DMS114 treated with DMSO at 0.1 percent for 48 hours (cell line): Measurements from ENCODE around the gene RTL10.

Experiments used
- DNase-seq: peaks from one replicate; lab custom pipeline; 2025; ENCODE audit not compliant: unreplicated experiment; lab: John Stamatoyannopoulos, UW

RTL10 gene

GRCh38 chr22:19825904-19826618, 28.6 kb downstream of the RTL10 start:
- DNase-seq, result no peak

GRCh38 chr22:19824926-19825339, 29.7 kb downstream of the RTL10 start:
- no peak for DNase-seq

- DNase-seq, result no peak
Observed at GRCh38 chr22:19824212-19824925, 30.3 kb downstream of the RTL10 start.

DNA sequence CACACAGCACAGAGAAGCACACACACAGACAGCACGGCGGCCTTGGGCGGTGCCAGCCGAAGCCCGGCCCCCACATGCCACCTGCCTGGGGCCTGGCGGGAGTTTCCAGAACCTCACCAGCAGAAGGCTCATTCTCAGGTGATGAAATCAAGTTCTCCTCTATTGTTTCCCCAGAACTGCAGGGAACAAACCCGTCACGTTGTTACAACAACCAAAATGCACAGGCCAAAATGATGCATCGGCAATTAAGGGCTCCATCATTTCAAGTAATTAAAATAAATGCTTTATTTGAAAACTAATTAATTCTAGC, 30.8 kb downstream of the RTL10 start:
- no peak for DNase-seq

DNA sequence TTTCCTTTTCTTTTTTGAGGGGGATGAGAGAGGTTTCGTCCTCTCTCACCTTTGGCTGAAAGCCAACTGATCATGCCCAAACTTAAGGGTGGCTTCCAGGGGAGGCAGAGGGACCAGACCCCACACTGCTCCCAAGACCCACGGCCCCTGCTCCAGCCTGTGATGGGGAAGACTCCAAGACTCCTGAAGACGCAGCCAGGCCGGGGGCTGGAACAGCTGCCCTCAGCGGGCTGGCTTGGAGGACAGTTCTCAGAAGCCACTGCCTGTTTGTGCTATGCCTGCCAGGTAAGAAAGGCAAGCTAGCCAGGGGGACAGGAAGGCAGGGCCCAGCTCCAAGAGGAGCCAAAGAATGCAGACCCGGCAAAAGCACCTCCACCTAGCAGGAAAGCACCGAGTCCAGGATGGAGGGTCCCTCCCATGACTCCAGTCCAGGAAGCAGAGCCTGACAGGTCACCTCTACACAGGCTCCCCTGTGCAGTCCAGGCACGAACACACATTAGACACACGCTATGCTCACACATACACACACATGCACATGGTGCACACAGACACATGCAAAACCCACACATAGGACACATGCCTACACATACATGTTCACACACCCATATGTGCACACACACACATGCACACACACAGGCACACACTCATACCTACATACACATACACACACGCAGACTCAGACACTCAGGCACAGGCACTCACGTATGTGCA, 31.3 kb downstream of the RTL10 start:
- DNase-seq, result no peak

GRCh38 chr22:19822301-19823117, 32.2 kb downstream of the RTL10 start:
- no peak for DNase-seq

DNA sequence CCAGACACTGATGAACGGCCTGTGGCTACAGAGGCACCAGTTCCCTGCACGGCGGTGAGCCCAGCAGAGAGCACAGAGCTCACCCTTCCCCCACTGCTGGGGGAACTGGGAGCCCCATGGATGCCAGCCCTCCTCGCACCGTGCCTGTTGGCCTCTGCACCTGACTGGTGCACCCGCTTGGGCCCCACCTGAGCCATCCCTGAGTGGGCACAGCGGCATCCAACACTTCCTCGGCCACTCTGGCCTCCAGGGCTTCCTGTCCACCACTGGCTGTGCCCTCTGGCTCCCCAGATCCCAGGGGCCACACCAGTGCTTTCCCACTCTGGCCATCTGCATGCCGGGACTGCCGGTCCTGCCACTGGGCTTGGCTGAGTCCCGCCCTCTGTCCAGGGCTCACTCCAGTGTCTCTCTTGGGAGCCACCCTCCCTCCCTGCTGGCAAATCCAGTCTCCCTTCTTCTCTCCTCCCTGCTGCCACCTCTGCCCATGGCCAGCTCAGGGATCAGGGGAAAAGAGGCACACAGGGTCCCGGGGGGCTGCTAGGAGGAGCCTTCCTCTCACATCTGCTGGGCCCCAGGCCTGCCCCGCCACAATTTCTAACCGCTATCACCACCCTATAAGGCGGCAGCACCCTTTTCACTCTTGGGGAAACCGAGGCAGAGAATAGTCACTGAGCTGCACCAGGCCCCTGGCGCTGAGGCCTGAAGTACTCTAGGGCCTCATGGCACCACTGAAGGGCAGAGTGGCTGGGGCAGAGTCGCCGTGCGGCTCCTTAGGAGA, 33.0 kb downstream of the RTL10 start:
- DNase-seq, result no peak

- DNase-seq, result no peak
Observed at GRCh38 chr22:19820880-19821522, 33.7 kb downstream of the RTL10 start.

DNA sequence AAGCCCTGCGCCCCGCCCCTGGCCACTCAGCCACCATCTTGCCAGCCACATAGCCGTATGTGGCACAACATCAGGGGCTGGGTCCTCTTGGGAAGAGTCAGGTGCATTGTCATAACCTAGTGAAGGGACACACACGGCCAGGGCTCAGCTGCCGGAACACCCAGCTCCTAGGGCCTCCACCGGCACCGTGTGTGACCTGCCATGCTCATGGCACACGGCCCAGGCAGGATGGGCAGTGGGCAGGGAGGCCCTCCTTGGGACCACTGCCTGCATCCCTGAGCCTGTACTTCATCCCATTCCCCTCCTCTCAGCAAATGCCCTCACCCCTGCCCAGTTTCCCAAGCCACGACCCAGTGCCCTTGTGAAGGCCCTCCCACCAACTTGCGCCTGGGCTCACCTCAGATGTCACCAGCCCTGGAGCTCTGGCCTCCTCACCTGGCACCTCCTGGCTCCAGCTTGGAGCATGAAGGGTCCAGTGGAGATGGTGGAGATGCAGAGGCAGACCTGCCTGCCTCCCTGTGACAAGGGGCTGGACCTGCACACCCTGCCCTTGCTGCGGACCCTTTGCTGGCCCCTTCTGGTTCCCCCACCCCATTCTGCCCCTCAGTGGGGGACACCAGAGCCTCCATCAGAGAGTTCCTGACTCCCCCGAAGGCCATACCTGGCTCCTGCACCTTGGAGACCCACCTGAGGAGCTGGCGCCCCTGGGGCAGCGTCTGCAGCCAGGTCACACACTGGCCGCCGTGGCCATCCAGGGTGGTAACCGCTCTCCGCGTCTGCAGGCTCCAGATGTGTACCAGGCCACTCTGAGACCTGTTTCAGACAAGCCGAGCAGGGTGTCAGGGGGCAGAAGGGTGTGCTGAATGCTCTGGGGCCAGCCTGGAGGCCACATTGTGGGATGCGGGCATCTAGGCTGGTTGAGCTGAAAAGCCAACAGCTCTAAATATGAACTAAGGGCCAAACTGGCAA, 34.5 kb downstream of the RTL10 start:
- DNase-seq, result no peak

GRCh38 chr22:19819208-19819910, 35.3 kb downstream of the RTL10 start:
- no peak for DNase-seq

GRCh38 chr22:19818324-19819207, 36.1 kb downstream of the RTL10 start:
- DNase-seq, result no peak

DNA sequence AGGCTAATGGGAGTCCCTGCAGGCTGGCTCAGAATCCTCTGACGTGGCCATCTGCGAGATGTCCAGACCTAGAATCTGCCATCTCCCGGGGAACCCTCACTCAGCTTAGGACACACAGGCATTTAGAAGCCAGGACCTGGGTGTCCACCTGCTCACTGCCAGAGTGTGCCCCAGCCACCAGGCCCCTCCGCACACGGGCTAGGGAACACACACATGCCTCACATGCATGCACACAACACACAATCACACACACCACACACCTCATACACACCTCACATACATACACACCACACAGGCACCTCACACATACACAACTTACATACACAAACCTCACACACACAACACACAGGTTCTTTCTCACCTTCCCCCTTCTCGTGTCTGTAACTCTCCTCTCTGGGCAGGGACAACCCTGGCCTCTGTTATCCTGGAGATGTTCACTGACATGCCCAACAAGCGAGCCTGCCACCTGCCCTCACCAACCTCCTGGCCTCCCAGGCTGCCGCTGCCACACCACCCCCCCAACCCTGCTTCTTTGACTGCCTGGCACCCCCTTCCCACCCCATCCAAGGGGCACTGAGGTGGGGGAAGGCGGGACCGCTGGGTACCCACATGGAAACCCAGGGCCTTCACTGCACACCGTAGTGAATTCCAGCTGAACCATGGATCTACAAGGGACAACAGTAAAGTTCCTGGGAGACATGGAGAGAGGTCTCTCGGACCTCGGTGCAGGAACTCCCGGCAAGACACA, 38.1 kb downstream of the RTL10 start:
- DNase-seq, result no peak

GRCh38 chr22:19815823-19816290, 38.8 kb downstream of the RTL10 start:
- no peak for DNase-seq

GRCh38 chr22:19815093-19815822, 39.4 kb downstream of the RTL10 start:
- no peak for DNase-seq

DNA sequence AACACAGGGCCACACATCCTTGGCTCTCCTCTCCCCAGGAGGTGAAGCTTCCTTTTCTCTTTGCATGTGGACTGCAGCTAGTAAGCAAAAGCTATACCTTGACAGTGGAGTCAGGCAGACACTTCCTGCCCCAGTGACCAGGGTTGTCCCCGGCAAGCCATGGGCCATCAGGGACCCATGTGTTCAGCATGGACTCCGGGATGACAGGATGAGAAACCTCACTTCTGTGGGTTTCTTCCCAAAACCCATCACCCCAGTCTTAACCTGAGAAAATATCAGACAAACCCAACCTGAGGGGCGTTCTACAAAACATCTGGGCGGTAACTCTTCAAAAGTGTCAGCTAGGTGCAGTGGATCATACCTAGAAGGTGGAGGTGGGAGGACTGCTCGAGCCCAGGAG, 40.2 kb downstream of the RTL10 start:
- DNase-seq, result no peak

DNA sequence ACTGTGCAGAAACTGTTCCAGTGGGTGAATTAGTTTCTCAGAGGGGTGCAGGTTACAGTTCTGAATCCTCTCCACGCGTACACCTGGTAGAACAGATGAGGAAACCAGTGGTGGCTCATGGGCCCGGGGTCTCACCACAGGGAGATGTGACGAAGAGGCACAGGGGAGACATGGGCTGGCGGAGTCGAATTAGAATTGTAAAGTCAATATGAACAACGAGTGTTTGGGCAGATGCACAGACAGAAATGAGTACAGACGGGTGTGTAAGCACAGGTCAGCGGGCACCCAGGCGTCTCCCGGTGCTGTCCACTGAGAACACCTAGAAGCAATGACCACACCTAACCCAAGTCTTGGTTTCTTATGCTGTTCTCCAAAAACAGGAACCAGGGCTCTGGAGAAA, 41.8 kb downstream of the RTL10 start:
- DNase-seq, result no peak
